WTC11 (cell line): ENCODE data around the gene SLIT1. TPM values are rescaled to one million over a fixed set of nuclear protein-coding genes. Genes with fewer than 3 reads are reported as not detected.

ENCODE experiments used
- ATAC-seq: fragments of 200-7000 bp; cut with Tn5 transposase; 2 replicates; pipeline ENCODE4 v1.10.0; 2021; ENCODE audit warnings: mild to moderate bottlenecking, moderate library complexity
- CTCF ChIA-PET: fragments of 300-600 bp; sonication (Branson Sonifier 250); formaldehyde crosslinking; loops from one replicate; lab custom pipeline; 2021; ENCODE audit warnings: antibody characterized with exemption; lab: Charles Lee
- POLR2A ChIA-PET: fragments of 350-600 bp; sonication (Branson Sonifier 250); formaldehyde crosslinking; loops from one replicate; lab custom pipeline; 2021; ENCODE audit warnings: antibody characterized with exemption; lab: Charles Lee
- DNase-seq: peaks from one replicate; pipeline ENCODE4 v3.0.0; 2021; ENCODE audit warnings: low spot score
- H3K27ac Mint-ChIP-seq: 2 replicates; pipeline ENCODE4 v1.8.0; 2021; ENCODE audit warnings: mixed read lengths
- H3K27me3 Mint-ChIP-seq: 2 replicates; pipeline ENCODE4 v1.8.0; 2021; ENCODE audit warnings: low read depth, mild to moderate bottlenecking, moderate library complexity, mixed read lengths
- H3K36me3 Mint-ChIP-seq: 2 replicates; pipeline ENCODE4 v1.8.0; 2021; ENCODE audit warnings: mixed read lengths
- H3K4me1 Mint-ChIP-seq: 2 replicates; pipeline ENCODE4 v1.8.0; 2022; ENCODE audit warnings: mixed read lengths
- H3K4me3 Mint-ChIP-seq: 2 replicates; pipeline ENCODE4 v1.8.0; 2021; ENCODE audit warnings: mild to moderate bottlenecking, moderate library complexity, mixed read lengths
- H3K9me3 Mint-ChIP-seq: 2 replicates; pipeline ENCODE4 v1.8.0; 2021; ENCODE audit warnings: mixed read lengths
- ATF1 ChIP-seq: sonication (generic); formaldehyde crosslinking; IDR thresholded peaks from 2 replicates; pipeline ENCODE4 v1.8.1; 2023; ENCODE audit warnings: mild to moderate bottlenecking, moderate library complexity, missing genetic modification reagents
- ESRRA ChIP-seq: sonication (generic); formaldehyde crosslinking; IDR thresholded peaks from 2 replicates; pipeline ENCODE4 v1.8.1; 2022; ENCODE audit warnings: mild to moderate bottlenecking, missing genetic modification reagents, borderline replicate concordance
- FOXK1 ChIP-seq: sonication (generic); formaldehyde crosslinking; IDR thresholded peaks from 2 replicates; pipeline ENCODE4 v1.8.0; 2022; ENCODE audit warnings: mild to moderate bottlenecking, moderate library complexity, missing genetic modification reagents
- NFATC4 ChIP-seq: fragments of 250-450 bp; sonication (Bioruptor Pico); IDR thresholded peaks from 2 replicates; pipeline ENCODE4 v1.9.0; 2021; ENCODE audit warnings: mild to moderate bottlenecking
- NR3C1 ChIP-seq: sonication (generic); formaldehyde crosslinking; conservative IDR thresholded peaks from 2 replicates; pipeline ENCODE4 v1.8.1; 2023; ENCODE audit warnings: low read depth, mild to moderate bottlenecking, missing genetic modification reagents
- PRRX2 ChIP-seq: fragments of 250-450 bp; sonication (Bioruptor Pico); IDR thresholded peaks from 2 replicates; pipeline ENCODE4 v1.8.0; 2021; ENCODE audit warnings: mild to moderate bottlenecking
- RELA ChIP-seq: sonication (generic); formaldehyde crosslinking; IDR thresholded peaks from 2 replicates; pipeline ENCODE4 v1.8.1; 2022; ENCODE audit warnings: missing genetic modification reagents, mild to moderate bottlenecking, borderline replicate concordance
- SMAD4 ChIP-seq: sonication (generic); formaldehyde crosslinking; IDR thresholded peaks from 2 replicates; pipeline ENCODE4 v1.8.0; 2022; ENCODE audit warnings: mild to moderate bottlenecking, missing genetic modification reagents
- ZNF423 ChIP-seq: fragments of 250-450 bp; sonication (Bioruptor Pico); IDR thresholded peaks from 2 replicates; pipeline ENCODE4 v2.1.2; 2022; ENCODE audit warnings: mild to moderate bottlenecking, moderate library complexity
- total RNA-seq: library from RNA; stranded (reverse); gene quantifications from 3 replicates; pipeline ENCODE4 v1.2.3, GENCODE V29; 2021
- TF ChIP-seq, protein P1 (sequence below): sonication (generic); formaldehyde crosslinking; conservative IDR thresholded peaks from 2 replicates; pipeline ENCODE4 v1.8.1; 2023; ENCODE audit warnings: mild to moderate bottlenecking, low read depth, missing genetic modification reagents, moderate library complexity
- TF ChIP-seq, protein P2 (sequence below): fragments of 250-450 bp; sonication (Bioruptor Pico); IDR thresholded peaks from 2 replicates; pipeline ENCODE4 v1.8.0; 2021; ENCODE audit warnings: mild to moderate bottlenecking
- TF ChIP-seq, protein P3 (sequence below): fragments of 250-450 bp; sonication (Bioruptor Pico); IDR thresholded peaks from 2 replicates; pipeline ENCODE4 v1.9.0; 2021; ENCODE audit warnings: mild to moderate bottlenecking
- TF ChIP-seq, protein P4 (sequence below): sonication (generic); formaldehyde crosslinking; IDR thresholded peaks from 2 replicates; pipeline ENCODE4 v1.8.1; 2022; ENCODE audit warnings: mild to moderate bottlenecking, moderate library complexity, missing genetic modification reagents
- TF ChIP-seq, protein P5 (sequence below): sonication (generic); formaldehyde crosslinking; IDR thresholded peaks from 2 replicates; pipeline ENCODE4 v1.8.0; 2023; ENCODE audit warnings: missing genetic modification reagents, mild to moderate bottlenecking, borderline replicate concordance
- TF ChIP-seq, protein P6 (sequence below): sonication (generic); formaldehyde crosslinking; IDR thresholded peaks from 2 replicates; pipeline ENCODE4 v1.8.1; 2023; ENCODE audit warnings: mild to moderate bottlenecking, missing genetic modification reagents
- TF ChIP-seq, protein P7 (sequence below): sonication (generic); formaldehyde crosslinking; IDR thresholded peaks from 2 replicates; pipeline ENCODE4 v1.8.0; 2023; ENCODE audit warnings: missing genetic modification reagents

Gene SLIT1
- total RNA-seq, 1 experiment from 2014 or later, result 1.6 TPM

DNA sequence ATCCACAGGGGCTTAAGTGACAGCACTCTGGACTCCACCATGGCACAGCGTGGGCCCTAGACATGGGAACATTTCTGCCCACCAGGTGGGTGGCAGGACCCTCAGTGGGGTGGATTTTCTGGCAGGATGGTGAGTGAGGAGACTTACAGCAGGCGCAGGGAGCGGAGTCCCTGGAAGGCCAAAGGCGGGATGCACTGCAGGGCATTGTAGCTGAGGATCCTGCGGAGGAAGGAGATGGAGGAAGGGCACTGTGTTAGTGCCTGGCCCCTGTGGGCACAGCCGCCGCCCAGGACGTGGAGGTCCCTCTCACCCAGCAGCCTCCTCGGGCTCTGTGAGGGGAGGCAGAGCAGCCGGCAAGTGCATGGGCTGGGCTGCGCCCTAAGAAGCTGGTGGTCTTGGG, 154.3 kb downstream of the SLIT1 start (continued):
- no peak for TF ChIP-seq ATF1 (CRISPR knock-in tag)
- TF ChIP-seq RELA (CRISPR knock-in tag), result no peak
- TF ChIP-seq NR3C1 (CRISPR knock-in tag), result no peak
- TF ChIP-seq, protein P1, sequence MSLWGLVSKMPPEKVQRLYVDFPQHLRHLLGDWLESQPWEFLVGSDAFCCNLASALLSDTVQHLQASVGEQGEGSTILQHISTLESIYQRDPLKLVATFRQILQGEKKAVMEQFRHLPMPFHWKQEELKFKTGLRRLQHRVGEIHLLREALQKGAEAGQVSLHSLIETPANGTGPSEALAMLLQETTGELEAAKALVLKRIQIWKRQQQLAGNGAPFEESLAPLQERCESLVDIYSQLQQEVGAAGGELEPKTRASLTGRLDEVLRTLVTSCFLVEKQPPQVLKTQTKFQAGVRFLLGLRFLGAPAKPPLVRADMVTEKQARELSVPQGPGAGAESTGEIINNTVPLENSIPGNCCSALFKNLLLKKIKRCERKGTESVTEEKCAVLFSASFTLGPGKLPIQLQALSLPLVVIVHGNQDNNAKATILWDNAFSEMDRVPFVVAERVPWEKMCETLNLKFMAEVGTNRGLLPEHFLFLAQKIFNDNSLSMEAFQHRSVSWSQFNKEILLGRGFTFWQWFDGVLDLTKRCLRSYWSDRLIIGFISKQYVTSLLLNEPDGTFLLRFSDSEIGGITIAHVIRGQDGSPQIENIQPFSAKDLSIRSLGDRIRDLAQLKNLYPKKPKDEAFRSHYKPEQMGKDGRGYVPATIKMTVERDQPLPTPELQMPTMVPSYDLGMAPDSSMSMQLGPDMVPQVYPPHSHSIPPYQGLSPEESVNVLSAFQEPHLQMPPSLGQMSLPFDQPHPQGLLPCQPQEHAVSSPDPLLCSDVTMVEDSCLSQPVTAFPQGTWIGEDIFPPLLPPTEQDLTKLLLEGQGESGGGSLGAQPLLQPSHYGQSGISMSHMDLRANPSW (CRISPR knock-in tag), result no peak
- TF ChIP-seq NFATC4, result no peak
- TF ChIP-seq, protein P2, sequence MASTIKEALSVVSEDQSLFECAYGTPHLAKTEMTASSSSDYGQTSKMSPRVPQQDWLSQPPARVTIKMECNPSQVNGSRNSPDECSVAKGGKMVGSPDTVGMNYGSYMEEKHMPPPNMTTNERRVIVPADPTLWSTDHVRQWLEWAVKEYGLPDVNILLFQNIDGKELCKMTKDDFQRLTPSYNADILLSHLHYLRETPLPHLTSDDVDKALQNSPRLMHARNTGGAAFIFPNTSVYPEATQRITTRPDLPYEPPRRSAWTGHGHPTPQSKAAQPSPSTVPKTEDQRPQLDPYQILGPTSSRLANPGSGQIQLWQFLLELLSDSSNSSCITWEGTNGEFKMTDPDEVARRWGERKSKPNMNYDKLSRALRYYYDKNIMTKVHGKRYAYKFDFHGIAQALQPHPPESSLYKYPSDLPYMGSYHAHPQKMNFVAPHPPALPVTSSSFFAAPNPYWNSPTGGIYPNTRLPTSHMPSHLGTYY, result no peak
- TF ChIP-seq PRRX2 (CRISPR knock-in tag), result no peak
- no peak for TF ChIP-seq ESRRA (CRISPR knock-in tag)
- TF ChIP-seq, protein P3, sequence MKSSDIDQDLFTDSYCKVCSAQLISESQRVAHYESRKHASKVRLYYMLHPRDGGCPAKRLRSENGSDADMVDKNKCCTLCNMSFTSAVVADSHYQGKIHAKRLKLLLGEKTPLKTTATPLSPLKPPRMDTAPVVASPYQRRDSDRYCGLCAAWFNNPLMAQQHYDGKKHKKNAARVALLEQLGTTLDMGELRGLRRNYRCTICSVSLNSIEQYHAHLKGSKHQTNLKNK (CRISPR knock-in tag), result no peak
- TF ChIP-seq, protein P4, sequence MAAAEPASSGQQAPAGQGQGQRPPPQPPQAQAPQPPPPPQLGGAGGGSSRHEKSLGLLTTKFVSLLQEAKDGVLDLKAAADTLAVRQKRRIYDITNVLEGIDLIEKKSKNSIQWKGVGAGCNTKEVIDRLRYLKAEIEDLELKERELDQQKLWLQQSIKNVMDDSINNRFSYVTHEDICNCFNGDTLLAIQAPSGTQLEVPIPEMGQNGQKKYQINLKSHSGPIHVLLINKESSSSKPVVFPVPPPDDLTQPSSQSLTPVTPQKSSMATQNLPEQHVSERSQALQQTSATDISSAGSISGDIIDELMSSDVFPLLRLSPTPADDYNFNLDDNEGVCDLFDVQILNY (CRISPR knock-in tag), result no peak

DNA sequence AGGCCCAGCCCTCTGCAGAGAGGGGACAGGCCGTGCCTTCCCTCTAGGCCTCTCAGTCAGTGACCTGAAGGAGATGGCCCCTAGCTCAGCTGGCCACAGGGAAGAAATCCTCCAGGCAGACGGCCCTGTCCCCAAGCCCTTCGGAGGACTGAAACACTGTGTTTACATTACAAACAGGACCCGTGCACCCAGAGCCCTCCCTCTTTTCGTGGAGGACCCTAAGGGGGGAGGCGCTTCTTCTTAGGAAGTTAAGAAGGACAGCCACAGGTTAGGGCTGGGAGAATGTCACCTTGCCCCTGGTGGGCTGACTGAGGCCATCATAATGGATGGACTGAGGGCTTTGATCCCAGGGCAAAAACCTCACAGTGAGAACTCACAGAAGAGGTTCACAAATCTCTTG, 154.9 kb downstream of the SLIT1 start:
- Mint-ChIP-seq H3K4me1 (peaks cover 33% of the 10 kb centered on the region), H3K27me3 (no peaks in the 10 kb centered on the region; the same call in 1 of the 2 replicates), H3K36me3 (no peaks in the 10 kb centered on the region), H3K4me3 (no peak overlapping the region), H3K9me3 (no peaks in the 10 kb centered on the region), H3K27ac (no peak overlapping the region)
- ATAC-seq (peak; percentile 18; the same call in 1 of the 2 replicates), DNase-seq (no peak)
- ChIA-PET CTCF (interaction anchor here (2.3 kb wide), 1 partner anchor 42 kb away, joined by 10 read pairs; no protein-coding TSS in a partner anchor), POLR2A (no interaction called here)
- TF ChIP-seq, protein P3 (CRISPR knock-in tag), result no peak

DNA sequence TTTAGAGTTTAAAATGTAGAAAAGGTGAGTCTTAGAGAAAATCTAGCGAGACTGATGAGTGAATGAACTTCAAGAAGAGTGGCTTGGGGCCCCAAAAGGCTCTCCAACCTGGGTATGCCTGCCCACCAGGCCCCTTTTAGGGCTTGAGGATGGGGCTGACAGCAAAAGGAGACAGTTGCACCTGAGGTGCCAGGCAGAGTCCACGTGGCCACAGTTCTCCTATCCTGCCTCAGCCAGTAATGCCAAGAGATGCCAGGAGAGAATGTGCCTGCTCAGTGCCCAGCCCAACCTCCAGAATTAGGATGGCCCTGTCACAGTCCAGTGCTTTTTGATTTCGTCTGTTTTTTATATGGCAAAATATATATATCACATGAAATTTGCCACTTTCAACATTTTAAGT, 156.5 kb downstream of the SLIT1 start:
- ChIA-PET CTCF (interaction anchor here (1.8 kb wide), 1 partner anchor 8 kb away, joined by 9 read pairs; no protein-coding TSS in a partner anchor), POLR2A (no interaction called here)
- no peak for DNase-seq
- ATAC-seq, result no peak
- no peaks in the 10 kb centered on the region for H3K36me3 Mint-ChIP-seq
- H3K4me3 Mint-ChIP-seq, result no peak overlapping the region
- no peak overlapping the region for H3K27ac Mint-ChIP-seq
- peaks cover 34% of the 10 kb centered on the region for H3K4me1 Mint-ChIP-seq
- H3K9me3 Mint-ChIP-seq, result no peaks in the 10 kb centered on the region
- no peaks in the 10 kb centered on the region for H3K27me3 Mint-ChIP-seq
- TF ChIP-seq, protein P5, sequence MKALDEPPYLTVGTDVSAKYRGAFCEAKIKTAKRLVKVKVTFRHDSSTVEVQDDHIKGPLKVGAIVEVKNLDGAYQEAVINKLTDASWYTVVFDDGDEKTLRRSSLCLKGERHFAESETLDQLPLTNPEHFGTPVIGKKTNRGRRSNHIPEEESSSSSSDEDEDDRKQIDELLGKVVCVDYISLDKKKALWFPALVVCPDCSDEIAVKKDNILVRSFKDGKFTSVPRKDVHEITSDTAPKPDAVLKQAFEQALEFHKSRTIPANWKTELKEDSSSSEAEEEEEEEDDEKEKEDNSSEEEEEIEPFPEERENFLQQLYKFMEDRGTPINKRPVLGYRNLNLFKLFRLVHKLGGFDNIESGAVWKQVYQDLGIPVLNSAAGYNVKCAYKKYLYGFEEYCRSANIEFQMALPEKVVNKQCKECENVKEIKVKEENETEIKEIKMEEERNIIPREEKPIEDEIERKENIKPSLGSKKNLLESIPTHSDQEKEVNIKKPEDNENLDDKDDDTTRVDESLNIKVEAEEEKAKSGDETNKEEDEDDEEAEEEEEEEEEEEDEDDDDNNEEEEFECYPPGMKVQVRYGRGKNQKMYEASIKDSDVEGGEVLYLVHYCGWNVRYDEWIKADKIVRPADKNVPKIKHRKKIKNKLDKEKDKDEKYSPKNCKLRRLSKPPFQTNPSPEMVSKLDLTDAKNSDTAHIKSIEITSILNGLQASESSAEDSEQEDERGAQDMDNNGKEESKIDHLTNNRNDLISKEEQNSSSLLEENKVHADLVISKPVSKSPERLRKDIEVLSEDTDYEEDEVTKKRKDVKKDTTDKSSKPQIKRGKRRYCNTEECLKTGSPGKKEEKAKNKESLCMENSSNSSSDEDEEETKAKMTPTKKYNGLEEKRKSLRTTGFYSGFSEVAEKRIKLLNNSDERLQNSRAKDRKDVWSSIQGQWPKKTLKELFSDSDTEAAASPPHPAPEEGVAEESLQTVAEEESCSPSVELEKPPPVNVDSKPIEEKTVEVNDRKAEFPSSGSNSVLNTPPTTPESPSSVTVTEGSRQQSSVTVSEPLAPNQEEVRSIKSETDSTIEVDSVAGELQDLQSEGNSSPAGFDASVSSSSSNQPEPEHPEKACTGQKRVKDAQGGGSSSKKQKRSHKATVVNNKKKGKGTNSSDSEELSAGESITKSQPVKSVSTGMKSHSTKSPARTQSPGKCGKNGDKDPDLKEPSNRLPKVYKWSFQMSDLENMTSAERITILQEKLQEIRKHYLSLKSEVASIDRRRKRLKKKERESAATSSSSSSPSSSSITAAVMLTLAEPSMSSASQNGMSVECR, result no peak
- TF ChIP-seq, protein P6, sequence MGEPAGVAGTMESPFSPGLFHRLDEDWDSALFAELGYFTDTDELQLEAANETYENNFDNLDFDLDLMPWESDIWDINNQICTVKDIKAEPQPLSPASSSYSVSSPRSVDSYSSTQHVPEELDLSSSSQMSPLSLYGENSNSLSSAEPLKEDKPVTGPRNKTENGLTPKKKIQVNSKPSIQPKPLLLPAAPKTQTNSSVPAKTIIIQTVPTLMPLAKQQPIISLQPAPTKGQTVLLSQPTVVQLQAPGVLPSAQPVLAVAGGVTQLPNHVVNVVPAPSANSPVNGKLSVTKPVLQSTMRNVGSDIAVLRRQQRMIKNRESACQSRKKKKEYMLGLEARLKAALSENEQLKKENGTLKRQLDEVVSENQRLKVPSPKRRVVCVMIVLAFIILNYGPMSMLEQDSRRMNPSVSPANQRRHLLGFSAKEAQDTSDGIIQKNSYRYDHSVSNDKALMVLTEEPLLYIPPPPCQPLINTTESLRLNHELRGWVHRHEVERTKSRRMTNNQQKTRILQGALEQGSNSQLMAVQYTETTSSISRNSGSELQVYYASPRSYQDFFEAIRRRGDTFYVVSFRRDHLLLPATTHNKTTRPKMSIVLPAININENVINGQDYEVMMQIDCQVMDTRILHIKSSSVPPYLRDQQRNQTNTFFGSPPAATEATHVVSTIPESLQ, result no peak
- no peak for TF ChIP-seq SMAD4 (CRISPR knock-in tag)
- TF ChIP-seq, protein P7, sequence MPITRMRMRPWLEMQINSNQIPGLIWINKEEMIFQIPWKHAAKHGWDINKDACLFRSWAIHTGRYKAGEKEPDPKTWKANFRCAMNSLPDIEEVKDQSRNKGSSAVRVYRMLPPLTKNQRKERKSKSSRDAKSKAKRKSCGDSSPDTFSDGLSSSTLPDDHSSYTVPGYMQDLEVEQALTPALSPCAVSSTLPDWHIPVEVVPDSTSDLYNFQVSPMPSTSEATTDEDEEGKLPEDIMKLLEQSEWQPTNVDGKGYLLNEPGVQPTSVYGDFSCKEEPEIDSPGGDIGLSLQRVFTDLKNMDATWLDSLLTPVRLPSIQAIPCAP (CRISPR knock-in tag), result no peak
- TF ChIP-seq ZNF423 (CRISPR knock-in tag), result no peak
- TF ChIP-seq FOXK1, result no peak
